Endodermal cell (in vitro differentiated cells): ENCODE measurements around the gene MTSS2. TPM values are rescaled to one million over a fixed set of nuclear protein-coding genes. Genes with fewer than 3 reads are reported as not detected.
A peak's percentile ranks its signal among the peaks of the same experiment; 100 is the strongest.

Experiments used
- DNase-seq: peaks from one replicate; pipeline ENCODE4 v3.0.0-alpha.2; 2017
- H3K27ac ChIP-seq: 2 replicates; pipeline ENCODE4 v1.5.1; 2013; ENCODE audit warnings: mild to moderate bottlenecking, low read depth, low read length, moderate library complexity
- H3K27me3 ChIP-seq: 2 replicates; pipeline ENCODE4 v1.6.1; 2013; ENCODE audit warnings: mild to moderate bottlenecking, low read length, moderate library complexity; ENCODE audit not compliant: insufficient read depth, control insufficient read depth, poor library complexity, severe bottlenecking
- H3K36me3 ChIP-seq: 2 replicates; pipeline ENCODE4 v1.7.0; 2013; ENCODE audit warnings: mild to moderate bottlenecking, low read length, moderate library complexity; ENCODE audit not compliant: control insufficient read depth, insufficient read depth
- H3K4me1 ChIP-seq: one replicate; pipeline ENCODE4 v1.7.0; 2013; ENCODE audit warnings: low read length; ENCODE audit not compliant: control insufficient read depth, insufficient read depth
- H3K4me3 ChIP-seq: 2 replicates; pipeline ENCODE4 v1.5.1; 2013; ENCODE audit warnings: mild to moderate bottlenecking, low read length, moderate library complexity
- H3K9ac ChIP-seq: 2 replicates; pipeline ENCODE4 v1.6.1; 2013; ENCODE audit warnings: mild to moderate bottlenecking, low read length, moderate library complexity; ENCODE audit not compliant: poor library complexity, severe bottlenecking; ENCODE audit errors: extremely low read depth
- H3K9me3 ChIP-seq: 2 replicates; pipeline ENCODE4 v1.6.1; 2013; ENCODE audit warnings: mild to moderate bottlenecking, low read length, moderate library complexity; ENCODE audit not compliant: control insufficient read depth
- H3K27ac Mint-ChIP-seq: 2 replicates; pipeline ENCODE4 v1.8.0; 2020; ENCODE audit warnings: mixed read lengths
- H3K27me3 Mint-ChIP-seq: 2 replicates; pipeline ENCODE4 v1.8.0; 2021; ENCODE audit warnings: mild to moderate bottlenecking, mixed read lengths; ENCODE audit not compliant: insufficient read depth
- H3K36me3 Mint-ChIP-seq: 2 replicates; pipeline ENCODE4 v1.8.0; 2020; ENCODE audit warnings: low read depth, mixed read lengths
- H3K4me1 Mint-ChIP-seq: 2 replicates; pipeline ENCODE4 v1.8.0; 2020; ENCODE audit warnings: mixed read lengths
- H3K4me3 Mint-ChIP-seq: 2 replicates; pipeline ENCODE4 v1.8.0; 2020; ENCODE audit warnings: mild to moderate bottlenecking, moderate library complexity, mixed read lengths
- H3K9me3 Mint-ChIP-seq: 2 replicates; pipeline ENCODE4 v1.8.0; 2020; ENCODE audit warnings: mild to moderate bottlenecking, mixed read lengths
- WGBS, 2 experiments: methylation state at CpG; one replicate each; pipeline versions ENCODE4 v1.1.5 to v1.1.7; 2013; ENCODE audit warnings: missing lambda C conversion rate in 2 of 2, mixed read lengths in 1 of 2; ENCODE audit not compliant: insufficient coverage in 1 of 2, insufficient read length in 1 of 2; 5-methylcytosine and 5-hydroxymethylcytosine counted together
- total RNA-seq, 2 donors: library from RNA; stranded (reverse); fragmentation: NEBNext Ultra II Directional in 1 of 2; extraction: Animal tissue kit (Norgen Biotek cat#: 25700) in 1 of 2; gene quantifications; 2 replicates in 1 of 2; 3 replicates in 1 of 2; pipeline ENCODE4 v1.2.1, GENCODE V29; 2021
- TF ChIP-seq, protein P1 (sequence below): fragments of 200-600 bp; sonication (generic); conservative IDR thresholded peaks from 2 replicates; pipeline ENCODE4 v1.5.0; 2021; ENCODE audit warnings: antibody characterized with exemption, mild to moderate bottlenecking

The MTSS2 gene
- total RNA-seq, 2 donors from 2014 or later: 23.4 to 24.0 TPM

DNA sequence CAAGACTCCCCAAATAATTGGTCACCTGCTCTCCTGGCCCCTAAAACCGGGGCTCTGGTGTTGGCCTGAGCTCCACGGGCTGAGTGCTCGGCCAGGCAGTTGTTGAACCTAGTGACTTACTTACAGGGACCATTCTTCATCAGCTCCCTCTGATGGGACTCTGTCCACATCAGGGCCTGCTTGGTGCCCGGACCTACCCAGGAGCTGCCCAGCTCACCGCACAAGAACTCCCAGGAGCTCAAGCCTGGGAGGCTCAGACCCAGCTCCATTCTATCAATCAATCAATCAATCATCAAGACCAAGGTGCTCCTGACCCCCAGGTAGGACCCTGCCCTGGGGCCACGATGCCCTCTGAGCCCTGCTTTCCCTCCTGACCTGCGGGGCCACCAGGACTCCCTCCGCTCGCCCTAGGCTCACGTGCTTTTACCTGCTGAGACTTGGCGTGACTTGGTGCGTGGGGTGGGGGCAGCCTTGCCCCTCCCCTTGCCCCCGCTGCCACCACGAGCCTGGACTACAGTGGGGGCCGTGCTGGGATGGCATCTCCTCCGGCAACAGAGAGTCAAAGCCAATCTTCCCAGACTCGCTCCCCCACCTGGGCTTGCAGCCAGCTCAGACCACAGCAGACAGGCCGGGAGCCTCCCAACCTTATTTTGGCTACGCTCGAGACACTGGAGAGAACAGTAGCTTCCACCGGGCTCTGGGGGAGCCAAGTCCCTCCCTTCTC, 23.8 kb downstream of the MTSS2 start:
- 90 to 91% methylated on average over 16 to 21 of the region's 21 CpGs for WGBS, 2 experiments
- TF ChIP-seq, protein P1, sequence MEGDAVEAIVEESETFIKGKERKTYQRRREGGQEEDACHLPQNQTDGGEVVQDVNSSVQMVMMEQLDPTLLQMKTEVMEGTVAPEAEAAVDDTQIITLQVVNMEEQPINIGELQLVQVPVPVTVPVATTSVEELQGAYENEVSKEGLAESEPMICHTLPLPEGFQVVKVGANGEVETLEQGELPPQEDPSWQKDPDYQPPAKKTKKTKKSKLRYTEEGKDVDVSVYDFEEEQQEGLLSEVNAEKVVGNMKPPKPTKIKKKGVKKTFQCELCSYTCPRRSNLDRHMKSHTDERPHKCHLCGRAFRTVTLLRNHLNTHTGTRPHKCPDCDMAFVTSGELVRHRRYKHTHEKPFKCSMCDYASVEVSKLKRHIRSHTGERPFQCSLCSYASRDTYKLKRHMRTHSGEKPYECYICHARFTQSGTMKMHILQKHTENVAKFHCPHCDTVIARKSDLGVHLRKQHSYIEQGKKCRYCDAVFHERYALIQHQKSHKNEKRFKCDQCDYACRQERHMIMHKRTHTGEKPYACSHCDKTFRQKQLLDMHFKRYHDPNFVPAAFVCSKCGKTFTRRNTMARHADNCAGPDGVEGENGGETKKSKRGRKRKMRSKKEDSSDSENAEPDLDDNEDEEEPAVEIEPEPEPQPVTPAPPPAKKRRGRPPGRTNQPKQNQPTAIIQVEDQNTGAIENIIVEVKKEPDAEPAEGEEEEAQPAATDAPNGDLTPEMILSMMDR: no peak
- Mint-ChIP-seq H3K4me3 (no peak overlapping the region), H3K4me1 (no peaks in the 10 kb centered on the region), H3K27me3 (no peaks in the 10 kb centered on the region), H3K36me3 (peaks cover 15% of the 10 kb centered on the region), H3K9me3 (peaks cover 4% of the 10 kb centered on the region), H3K27ac (no peak overlapping the region)
- Histone ChIP-seq H3K27me3 (no peaks in the 10 kb centered on the region), H3K9me3 (no peaks in the 10 kb centered on the region), H3K4me3 (no peak overlapping the region), H3K9ac (no peak overlapping the region), H3K4me1 (no peaks in the 10 kb centered on the region), H3K36me3 (peaks cover 9% of the 10 kb centered on the region), H3K27ac (no peak overlapping the region)
- no peak for DNase-seq

DNA sequence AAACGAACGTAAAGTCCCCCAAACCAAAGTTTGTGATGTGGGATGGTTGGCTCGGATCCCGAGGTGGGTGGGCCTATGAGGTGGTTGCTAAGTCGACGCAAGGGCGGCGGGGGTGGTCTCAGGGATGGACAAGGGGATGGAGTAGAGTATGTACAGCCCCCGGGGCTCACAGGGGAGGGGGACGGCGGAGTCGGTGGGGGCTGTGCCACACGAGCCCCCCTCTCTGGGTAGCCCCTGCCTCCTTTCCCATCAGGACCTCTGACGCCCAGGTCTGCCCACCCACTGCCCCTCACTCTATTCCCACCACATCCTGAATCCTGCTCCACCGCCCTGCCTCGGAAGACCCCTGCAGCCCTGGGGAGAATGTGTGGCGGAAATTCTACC, 24.3 kb downstream of the MTSS2 start:
- 89 to 90% methylated on average over 10 to 17 of the region's 17 CpGs for WGBS, 2 experiments
- Mint-ChIP-seq H3K4me3 (no peak overlapping the region), H3K4me1 (no peaks in the 10 kb centered on the region), H3K36me3 (peaks cover 12% of the 10 kb centered on the region), H3K27ac (no peak overlapping the region), H3K27me3 (no peaks in the 10 kb centered on the region), H3K9me3 (peaks cover 1% of the 10 kb centered on the region)
- TF ChIP-seq, protein P1: no peak
- no peak for DNase-seq
- Histone ChIP-seq H3K9me3 (no peaks in the 10 kb centered on the region), H3K27me3 (no peaks in the 10 kb centered on the region), H3K4me3 (no peak overlapping the region), H3K36me3 (peaks cover 3% of the 10 kb centered on the region), H3K4me1 (no peaks in the 10 kb centered on the region), H3K9ac (no peak overlapping the region), H3K27ac (no peak overlapping the region)

DNA sequence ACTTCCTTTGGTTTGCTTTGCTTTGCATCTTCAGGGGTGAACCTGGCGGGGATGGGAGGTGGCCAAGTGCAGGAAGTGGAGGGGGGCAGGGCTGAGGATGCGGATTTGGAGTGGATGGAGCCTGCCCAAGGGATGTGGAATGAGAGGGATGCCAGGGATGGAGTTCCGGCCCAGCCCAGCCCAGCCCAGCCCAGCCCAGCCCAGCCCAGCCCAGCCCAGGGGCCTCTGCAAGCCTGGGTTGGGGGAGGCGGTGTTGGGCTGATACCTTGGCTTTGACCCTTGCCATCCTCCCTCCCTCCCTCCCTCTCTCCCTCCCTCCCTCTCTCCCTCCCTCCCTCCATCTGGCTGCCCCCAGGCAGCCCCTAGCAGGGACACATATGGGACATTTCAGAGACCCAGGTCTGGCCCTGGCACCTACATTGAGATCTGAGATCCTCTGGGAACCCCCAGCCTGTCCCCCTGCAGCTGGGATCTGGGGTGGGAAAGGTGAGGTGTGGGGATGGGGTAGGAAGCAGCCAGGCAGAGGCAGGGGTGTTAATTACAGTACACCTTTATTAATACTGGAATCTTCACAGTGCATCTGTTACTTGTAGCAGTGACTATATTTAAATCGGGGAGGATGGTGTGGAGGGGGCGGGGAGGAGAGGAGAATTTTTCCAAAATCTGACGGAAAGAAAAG, 25.0 kb downstream of the MTSS2 start:
- 91 to 100% methylated on average over 1 to 5 of the region's 7 CpGs for WGBS, 2 experiments
- TF ChIP-seq, protein P1: no peak
- Mint-ChIP-seq H3K36me3 (peaks cover 6% of the 10 kb centered on the region), H3K4me1 (no peaks in the 10 kb centered on the region), H3K27ac (no peak overlapping the region), H3K4me3 (no peak overlapping the region), H3K9me3 (no peaks in the 10 kb centered on the region), H3K27me3 (no peaks in the 10 kb centered on the region)
- Histone ChIP-seq H3K36me3 (no peaks in the 10 kb centered on the region), H3K27me3 (no peaks in the 10 kb centered on the region), H3K9ac (no peak overlapping the region), H3K27ac (no peak overlapping the region), H3K4me3 (no peak overlapping the region), H3K9me3 (no peaks in the 10 kb centered on the region), H3K4me1 (no peaks in the 10 kb centered on the region)
- peak; percentile 61 for DNase-seq
